T-cell (primary cell): ENCODE results near the gene NR2C2. TPM values are rescaled to one million over a fixed set of nuclear protein-coding genes. Genes with fewer than 3 reads are reported as not detected.

ENCODE experiments used
- ATAC-seq, 4 experiments: fragments of 200-7000 bp in 3 of 4; fragments of 150-1000 bp in 1 of 4; cut with Tn5 transposase; replicated peaks in 1 of 4; 1 replicate in 3 of 4; 2 replicates in 1 of 4; pipeline ENCODE4 v1.10.0; 2021; ENCODE audit warnings: moderate library complexity in 3 of 4, mild to moderate bottlenecking in 2 of 4, moderate number of reproducible peaks in 1 of 4
- CTCF ChIA-PET, 2 donors: fragments of 300-600 bp; sonication (Branson Sonifier 250); formaldehyde crosslinking; loops; one replicate each; lab custom pipeline; 2022; ENCODE audit warnings: antibody characterized with exemption in 2 of 2; lab: Charles Lee
- POLR2A ChIA-PET, 2 donors: fragments of 300-600 bp; sonication (Branson Sonifier 250); formaldehyde crosslinking; loops; one replicate each; lab custom pipeline; 2022; ENCODE audit warnings: antibody characterized with exemption in 2 of 2; lab: Charles Lee
- DNase-seq, 35 experiments: peaks; one replicate each; pipeline versions ENCODE4 v3.0.0 to v3.0.0-alpha.2; 2013 to 2023
- H3K27ac ChIP-seq: one replicate; pipeline ENCODE4 v1.5.1; 2013; ENCODE audit warnings: low read length
- H3K27me3 ChIP-seq, 2 experiments: replicated peaks in 1 of 2; 1 replicate in 1 of 2; 2 replicates in 1 of 2; pipeline versions ENCODE4 v1.6.1 to v1.7.0; 2013; ENCODE audit warnings: low read length in 1 of 2, mixed read lengths in 1 of 2; ENCODE audit not compliant: control insufficient read depth in 2 of 2, insufficient read depth in 2 of 2; ENCODE audit errors: extremely low read depth in 1 of 2
- H3K36me3 ChIP-seq, 2 donors: 1 replicate in 1 of 2; 2 replicates in 1 of 2; pipeline versions ENCODE4 v1.6.1 to v1.7.0; 2013; ENCODE audit warnings: low read length in 1 of 2; ENCODE audit not compliant: control insufficient read depth in 2 of 2, insufficient read depth in 1 of 2; ENCODE audit errors: extremely low read depth in 1 of 2
- H3K4me1 ChIP-seq, 2 experiments: 1 replicate in 1 of 2; 2 replicates in 1 of 2; pipeline versions ENCODE4 v1.6.1 to v1.7.0; 2013; ENCODE audit warnings: low read length in 2 of 2, mixed read lengths in 1 of 2; ENCODE audit not compliant: insufficient read depth in 2 of 2, control insufficient read depth in 1 of 2; ENCODE audit errors: extremely low read depth in 1 of 2
- H3K4me3 ChIP-seq, 2 donors: 1 replicate in 1 of 2; 2 replicates in 1 of 2; pipeline versions ENCODE4 v1.5.1 to v1.7.0; 2013; ENCODE audit warnings: mild to moderate bottlenecking in 2 of 2, low read length in 1 of 2, moderate library complexity in 1 of 2; ENCODE audit not compliant: control insufficient read depth in 1 of 2; ENCODE audit errors: extremely low read depth in 1 of 2
- H3K9me3 ChIP-seq: 2 replicates; pipeline ENCODE4 v1.7.0; 2013
- H3K27ac Mint-ChIP-seq, 2 donors: one replicate each; pipeline ENCODE4 v1.8.0; 2020 to 2021; ENCODE audit warnings: mild to moderate bottlenecking in 2 of 2, mixed read lengths in 2 of 2
- H3K27me3 Mint-ChIP-seq, 2 donors: one replicate each; pipeline ENCODE4 v1.8.0; 2021 to 2022; ENCODE audit warnings: mixed read lengths in 2 of 2
- H3K36me3 Mint-ChIP-seq: one replicate; pipeline ENCODE4 v1.8.0; 2021; ENCODE audit warnings: mixed read lengths
- H3K4me1 Mint-ChIP-seq, 3 donors: one replicate each; pipeline ENCODE4 v1.8.0; 2020 to 2022; ENCODE audit warnings: mixed read lengths in 3 of 3, mild to moderate bottlenecking in 1 of 3
- H3K4me3 Mint-ChIP-seq, 3 donors: one replicate each; pipeline ENCODE4 v1.8.0; 2020 to 2022; ENCODE audit warnings: mild to moderate bottlenecking in 3 of 3, mixed read lengths in 3 of 3, moderate library complexity in 3 of 3
- H3K9me3 Mint-ChIP-seq, 3 donors: one replicate each; pipeline ENCODE4 v1.8.0; 2020 to 2022; ENCODE audit warnings: mixed read lengths in 3 of 3
- WGBS: methylation state at CpG from one replicate; pipeline ENCODE4 v1.1.5; 2013; ENCODE audit warnings: missing lambda C conversion rate; ENCODE audit not compliant: insufficient coverage; 5-methylcytosine and 5-hydroxymethylcytosine counted together
- total RNA-seq, 35 experiments: library from RNA in 6 of 35; stranded (reverse) in 6 of 35; fragments of 120-200 nt in 1 of 35; gene quantifications; one replicate each; pipeline versions ENCODE4 v1.2.1 to v1.2.4 and lab custom pipeline; 2013 to 2026

Gene NR2C2
- total RNA-seq, 5 donors from 2014 or later (not counting 1 experiment from before 2014, with no cell fraction given), result 54.9 to 93.1 (median 85.2) TPM

- H3K9me3 ChIP-seq, result no peaks in the 10 kb centered on the region
- no peaks in the 10 kb centered on the region for H3K27me3 Mint-ChIP-seq
- H3K9me3 Mint-ChIP-seq, result no peaks in the 10 kb centered on the region
- 14% methylated on average over 1 of the region's 2 CpGs for WGBS
- H3K4me3 Mint-ChIP-seq, result peak overlapping the region; percentile 63 to 77 (median 76)
- H3K36me3 Mint-ChIP-seq, result peaks cover 22% of the 10 kb centered on the region
- H3K36me3 ChIP-seq, result peaks cover 0 to 8% of the 10 kb centered on the region in 2 donors
- DNase-seq (peak in 1 of 35 experiments; percentile 26), ATAC-seq (peak in 3 of 4 experiments; percentile 41 to 67 (median 55))
- H3K4me3 ChIP-seq, result peak overlapping the region in 1 of 2 donors; percentile 23
- H3K27me3 ChIP-seq, result no peaks in the 10 kb centered on the region
- ChIA-PET CTCF (no interaction called here), POLR2A (no interaction called here)
- peak overlapping the region; percentile 71 to 84 for H3K27ac Mint-ChIP-seq
- H3K4me1 ChIP-seq, result peaks cover 0 to 9% of the 10 kb centered on the region in 2 experiments
- peaks cover 53 to 65% (median 54%) of the 10 kb centered on the region in 3 donors for H3K4me1 Mint-ChIP-seq
- H3K27ac ChIP-seq, result peak overlapping the region; percentile 42
Observed at GRCh38 chr3:14959359-14959943, 12.1 kb downstream of the NR2C2 start.

DNA sequence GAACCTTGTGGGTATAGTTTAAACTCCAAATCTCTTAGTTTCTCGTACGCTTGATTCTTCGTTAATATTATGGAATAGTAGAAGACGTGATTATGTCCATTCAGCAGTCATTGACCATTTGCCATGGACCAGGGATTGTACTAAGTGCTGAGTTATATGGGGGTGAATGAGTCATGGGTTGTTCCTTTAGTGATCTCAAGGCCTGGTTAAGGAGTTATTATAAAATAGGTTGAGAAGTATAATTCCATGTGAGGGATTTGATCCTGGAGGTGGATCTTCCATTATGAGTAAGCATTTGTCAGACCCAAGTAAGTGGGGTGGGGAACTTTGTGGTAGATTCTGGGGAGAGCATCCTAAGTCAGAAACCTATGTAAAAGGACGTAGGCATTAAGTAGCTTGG is 15.4 kb downstream of the NR2C2 start:
- Histone ChIP-seq H3K4me3 (no peak overlapping the region), H3K27me3 (no peaks in the 10 kb centered on the region), H3K9me3 (no peaks in the 10 kb centered on the region), H3K4me1 (peaks cover 0 to 9% of the 10 kb centered on the region in 2 experiments), H3K36me3 (peaks cover 3 to 12% of the 10 kb centered on the region in 2 donors), H3K27ac (no peak overlapping the region)
- Mint-ChIP-seq H3K4me3 (no peak overlapping the region), H3K27me3 (no peaks in the 10 kb centered on the region), H3K9me3 (no peaks in the 10 kb centered on the region), H3K27ac (no peak overlapping the region), H3K36me3 (peaks cover 36% of the 10 kb centered on the region), H3K4me1 (peaks cover 28 to 34% (median 28%) of the 10 kb centered on the region in 3 donors)
- ChIA-PET CTCF (no interaction called here), POLR2A (no interaction called here)
- no peak for ATAC-seq
- 96% methylated on average over 3 of the region's 5 CpGs for WGBS
- DNase-seq, result no peak

DNA sequence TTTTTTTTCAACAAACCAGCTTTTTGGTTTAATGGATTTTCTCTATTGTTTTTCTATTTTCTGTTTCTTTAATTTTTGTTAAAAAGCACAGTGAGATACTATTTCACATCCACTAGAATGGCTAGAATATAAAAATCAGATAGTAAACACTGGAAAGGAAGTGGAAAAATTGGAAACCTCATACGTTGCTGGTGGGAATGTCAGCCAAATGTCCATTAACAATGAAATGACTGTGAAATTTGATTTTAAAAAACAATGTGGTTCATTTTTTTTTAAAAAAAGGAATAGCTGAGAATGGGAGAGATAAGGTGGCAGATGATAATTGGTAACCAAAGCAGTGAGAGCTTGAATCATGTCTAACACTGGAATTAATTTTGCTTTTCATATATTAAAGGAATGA is 19.9 kb downstream of the NR2C2 start:
- Mint-ChIP-seq H3K27ac (no peak overlapping the region), H3K27me3 (no peaks in the 10 kb centered on the region), H3K4me1 (peaks cover 6 to 10% (median 9%) of the 10 kb centered on the region in 3 donors), H3K4me3 (no peak overlapping the region), H3K9me3 (no peaks in the 10 kb centered on the region), H3K36me3 (peaks cover 34% of the 10 kb centered on the region)
- POLR2A ChIA-PET, result interaction anchor here in 1 of 2 donors (0.6 kb wide), 1 partner anchor 72 kb away, joined by 3 read pairs; no protein-coding TSS in a partner anchor
- peaks cover 3 to 11% of the 10 kb centered on the region in 2 donors for H3K36me3 ChIP-seq
- H3K27ac ChIP-seq, result no peak overlapping the region
- WGBS, result 100% methylated on average over 1 of the region's 1 CpG
- H3K4me1 ChIP-seq, result no peaks in the 10 kb centered on the region
- CTCF ChIA-PET, result interaction anchor here in 1 of 2 donors (0.6 kb wide), 1 partner anchor 28 kb away, joined by 6 read pairs; no protein-coding TSS in a partner anchor
- DNase-seq, result no peak
- no peak for ATAC-seq
- H3K9me3 ChIP-seq, result no peaks in the 10 kb centered on the region
- no peak overlapping the region for H3K4me3 ChIP-seq
- H3K27me3 ChIP-seq, result no peaks in the 10 kb centered on the region

DNA sequence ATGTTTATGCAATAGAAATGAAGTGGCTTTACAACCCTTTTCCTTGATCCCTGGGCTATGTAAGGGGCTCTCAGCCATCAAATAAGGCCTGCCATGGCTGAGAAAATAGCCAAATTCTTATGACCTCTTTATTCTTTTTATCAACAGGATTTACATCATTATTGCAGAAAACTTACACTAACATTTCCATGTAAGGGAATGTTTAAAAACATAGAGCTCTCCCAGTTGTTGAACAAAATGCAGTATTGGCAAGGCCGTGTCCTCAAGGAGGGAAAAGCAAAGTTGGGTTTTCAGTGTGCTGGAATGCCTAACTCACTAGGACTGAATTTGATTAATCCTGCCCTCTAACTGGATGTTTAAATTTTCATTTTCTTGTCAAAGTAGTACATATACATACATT is 22.3 kb downstream of the NR2C2 start:
- POLR2A ChIA-PET, result no interaction called here
- Histone ChIP-seq H3K27me3 (no peaks in the 10 kb centered on the region), H3K4me3 (no peak overlapping the region), H3K36me3 (peaks cover 3 to 15% of the 10 kb centered on the region in 2 donors), H3K27ac (no peak overlapping the region), H3K4me1 (no peaks in the 10 kb centered on the region), H3K9me3 (no peaks in the 10 kb centered on the region)
- no CpG with 5 or more reads among the region's 1 CpG for whole genome bisulfite sequencing
- CTCF ChIA-PET, result no interaction called here
- Mint-ChIP-seq H3K27me3 (no peaks in the 10 kb centered on the region), H3K36me3 (peaks cover 47% of the 10 kb centered on the region), H3K4me3 (no peak overlapping the region), H3K9me3 (no peaks in the 10 kb centered on the region), H3K4me1 (peaks cover 11 to 18% (median 16%) of the 10 kb centered on the region in 3 donors), H3K27ac (no peak overlapping the region)
- no peak for DNase-seq
- no peak for ATAC-seq

DNA sequence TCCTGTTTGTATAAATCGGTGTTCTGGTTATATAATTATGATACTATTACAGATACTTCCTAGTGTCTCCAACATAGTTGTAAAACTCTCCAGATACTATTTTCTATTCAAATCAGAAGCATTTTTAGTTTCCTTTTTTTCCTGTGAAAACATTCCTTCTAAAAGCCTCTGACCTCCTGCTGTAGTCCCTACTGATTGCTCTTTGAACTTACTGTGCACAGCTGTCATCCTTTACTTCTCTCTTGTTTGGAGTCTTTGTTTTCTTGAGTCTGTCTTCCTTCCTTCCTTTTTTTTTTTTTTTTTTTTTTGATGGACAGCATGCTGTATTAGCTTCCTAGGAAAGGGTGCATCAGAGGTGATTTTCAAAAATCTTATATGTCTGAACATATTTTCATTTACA is 28.9 kb downstream of the NR2C2 start:
- CTCF ChIA-PET, result interaction anchor here in 1 of 2 donors (0.6 kb wide), 1 partner anchor 426 kb away, joined by 4 read pairs; no protein-coding TSS in a partner anchor
- no peak for DNase-seq
- Mint-ChIP-seq H3K9me3 (no peaks in the 10 kb centered on the region), H3K4me1 (peaks cover 50 to 59% (median 53%) of the 10 kb centered on the region in 3 donors), H3K4me3 (no peak overlapping the region), H3K27ac (no peak overlapping the region), H3K27me3 (no peaks in the 10 kb centered on the region), H3K36me3 (peaks cover 44% of the 10 kb centered on the region)
- Histone ChIP-seq H3K27ac (no peak overlapping the region), H3K27me3 (no peaks in the 10 kb centered on the region), H3K4me3 (no peak overlapping the region), H3K36me3 (peaks cover 0 to 12% of the 10 kb centered on the region in 2 donors), H3K9me3 (no peaks in the 10 kb centered on the region), H3K4me1 (no peaks in the 10 kb centered on the region)
- POLR2A ChIA-PET, result no interaction called here
- WGBS, result no CpG with 5 or more reads among the region's 1 CpG
- ATAC-seq, result no peak

DNA sequence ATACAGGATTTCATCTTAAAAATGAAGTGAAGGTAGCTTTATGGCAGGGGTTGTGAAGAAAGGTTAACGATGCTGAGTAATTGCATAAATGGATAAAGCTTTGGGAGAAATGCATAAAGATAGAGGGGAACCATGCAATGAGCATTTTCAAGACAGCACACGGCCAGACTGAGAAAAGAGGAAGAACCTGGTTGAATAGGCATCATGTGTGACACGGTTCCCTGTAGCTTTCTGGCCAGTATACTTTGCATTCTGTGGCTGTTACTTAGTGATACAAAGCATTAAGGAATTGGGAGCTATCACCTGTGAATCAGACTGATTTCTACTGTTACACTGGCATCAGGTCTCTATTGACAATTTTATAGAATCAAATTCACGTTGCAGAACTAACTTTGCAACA is 33.3 kb downstream of the NR2C2 start:
- Mint-ChIP-seq H3K36me3 (peaks cover 35% of the 10 kb centered on the region), H3K4me3 (no peak overlapping the region), H3K27me3 (no peaks in the 10 kb centered on the region), H3K9me3 (peaks cover 0 to 7% (median 2%) of the 10 kb centered on the region in 3 donors), H3K27ac (no peak overlapping the region), H3K4me1 (peaks cover 46 to 61% (median 52%) of the 10 kb centered on the region in 3 donors)
- H3K27me3 ChIP-seq, result no peaks in the 10 kb centered on the region
- H3K36me3 ChIP-seq, result no peaks in the 10 kb centered on the region
- H3K9me3 ChIP-seq, result no peaks in the 10 kb centered on the region
- H3K4me3 ChIP-seq, result no peak overlapping the region
- ChIA-PET POLR2A (interaction anchor here in 1 of 2 donors (0.5 kb wide), 1 partner anchor 14 kb away, joined by 6 read pairs; no protein-coding TSS in a partner anchor), CTCF (interaction anchor here (0.7 kb wide), 2 partner anchors 27 kb away, joined by 3 read pairs; no protein-coding TSS in a partner anchor)
- ATAC-seq (no peak), DNase-seq (no peak)
- WGBS, result 71% methylated on average over 3 of the region's 4 CpGs
- no peaks in the 10 kb centered on the region for H3K4me1 ChIP-seq
- no peak overlapping the region for H3K27ac ChIP-seq
